GM20431 (cell line): ENCODE results near the gene KRTAP9-6.

Experiments
- in situ Hi-C: fragments of 300-500 bp; cut with MseI, MboI; formaldehyde crosslinking; loops from one replicate; pipeline ENCODE4 v1.15.0; 2020; ENCODE audit warnings: low sequenced_read_pairs; ENCODE audit not compliant: unreplicated experiment

KRTAP9-6 gene

DNA sequence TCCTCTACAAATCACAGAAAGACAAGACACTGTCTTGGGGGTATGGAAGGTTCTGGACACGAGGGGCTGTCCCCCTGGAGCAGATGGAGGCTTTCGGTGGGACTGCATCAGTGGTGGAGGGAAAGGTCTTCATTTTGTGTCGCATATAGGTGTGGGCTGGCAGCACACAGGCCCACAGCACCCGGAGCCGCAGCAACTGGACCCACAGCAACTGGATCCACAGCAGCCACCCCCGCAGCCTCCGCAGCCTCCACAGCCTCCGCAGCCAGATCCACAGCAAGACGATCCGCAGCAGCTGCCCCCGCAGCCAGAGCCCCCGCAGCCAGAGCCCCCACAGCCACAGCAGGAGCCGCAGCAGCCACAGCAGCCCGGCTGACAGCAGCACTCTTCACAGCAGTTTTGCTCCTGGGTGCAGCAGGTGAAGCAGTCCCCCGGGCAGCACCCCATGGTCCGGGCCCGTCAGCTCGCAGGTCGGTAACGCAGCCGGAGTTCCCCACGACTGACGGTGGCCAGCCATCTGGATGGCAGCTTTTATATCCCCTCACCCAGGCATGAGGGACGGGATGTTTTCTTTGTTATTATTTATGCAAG lies 50.1 kb downstream of the KRTAP9-6 start, which contains the start of gene KRTAP17-1:
Gene KRTAP17-1, minus strand, starts transcription at position 507 of the 591 bp plus-strand sequence. Its CDS starts 60 bp downstream, at position 447.
- in situ Hi-C loops: no loop called here
